COLO829 (cell line): ENCODE data around the gene RNF220.
A peak's percentile ranks its signal among the peaks of the same experiment; 100 is the strongest.
"Not testable (repeated sequence)": the region's sequence is repeated elsewhere in the genome, so short reads cannot be mapped to it uniquely, and the experiment has no call there.

ENCODE experiments used
- DNase-seq: peaks from one replicate; pipeline ENCODE4 v3.0.0; 2012; ENCODE audit warnings: low spot score

RNF220 gene

GRCh38 chr1:44496541-44497171 is 91.6 kb downstream of the RNF220 start:
- DNase-seq, result no peak

DNA sequence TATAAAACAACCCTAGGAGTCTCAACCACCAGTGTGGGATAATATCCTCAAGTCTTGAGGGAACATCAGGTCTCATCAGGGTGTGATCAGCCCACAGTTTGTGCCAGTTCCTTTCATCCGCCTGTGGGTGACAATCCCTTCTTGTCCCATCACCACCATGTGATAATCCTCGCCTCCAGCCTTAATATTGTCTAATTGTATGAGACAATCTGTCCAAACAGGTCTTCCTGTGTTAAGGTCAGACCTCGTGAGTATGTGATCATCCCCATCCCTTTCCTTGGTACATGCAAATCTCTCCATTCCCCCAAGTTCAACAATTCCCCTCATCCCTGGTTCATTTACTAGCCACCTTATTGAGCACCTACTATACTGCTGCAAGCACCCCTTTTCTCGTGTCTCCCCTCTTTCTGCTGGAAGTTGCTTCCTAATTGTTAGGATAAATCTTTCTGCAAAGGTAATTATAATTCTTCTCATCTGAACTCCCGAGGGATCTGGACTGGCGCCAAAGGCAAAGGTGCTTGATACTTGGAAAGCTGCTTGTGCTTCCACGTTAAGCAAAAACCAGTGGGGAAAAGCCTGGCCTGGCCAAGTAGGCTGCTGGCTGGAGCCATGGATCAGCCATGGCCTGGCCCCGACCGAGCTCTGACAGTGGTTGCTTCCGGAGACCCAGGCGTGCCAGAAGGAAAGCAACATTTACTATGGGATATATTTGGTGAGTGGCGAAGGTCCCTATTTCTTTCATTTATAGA is 92.5 kb downstream of the RNF220 start:
- peak; percentile 35 for DNase-seq

- DNase-seq, result no peak
Measured at GRCh38 chr1:44499306-44499705, 94.3 kb downstream of the RNF220 start.

GRCh38 chr1:44500181-44501046 is 95.4 kb downstream of the RNF220 start:
- no peak for DNase-seq

DNA sequence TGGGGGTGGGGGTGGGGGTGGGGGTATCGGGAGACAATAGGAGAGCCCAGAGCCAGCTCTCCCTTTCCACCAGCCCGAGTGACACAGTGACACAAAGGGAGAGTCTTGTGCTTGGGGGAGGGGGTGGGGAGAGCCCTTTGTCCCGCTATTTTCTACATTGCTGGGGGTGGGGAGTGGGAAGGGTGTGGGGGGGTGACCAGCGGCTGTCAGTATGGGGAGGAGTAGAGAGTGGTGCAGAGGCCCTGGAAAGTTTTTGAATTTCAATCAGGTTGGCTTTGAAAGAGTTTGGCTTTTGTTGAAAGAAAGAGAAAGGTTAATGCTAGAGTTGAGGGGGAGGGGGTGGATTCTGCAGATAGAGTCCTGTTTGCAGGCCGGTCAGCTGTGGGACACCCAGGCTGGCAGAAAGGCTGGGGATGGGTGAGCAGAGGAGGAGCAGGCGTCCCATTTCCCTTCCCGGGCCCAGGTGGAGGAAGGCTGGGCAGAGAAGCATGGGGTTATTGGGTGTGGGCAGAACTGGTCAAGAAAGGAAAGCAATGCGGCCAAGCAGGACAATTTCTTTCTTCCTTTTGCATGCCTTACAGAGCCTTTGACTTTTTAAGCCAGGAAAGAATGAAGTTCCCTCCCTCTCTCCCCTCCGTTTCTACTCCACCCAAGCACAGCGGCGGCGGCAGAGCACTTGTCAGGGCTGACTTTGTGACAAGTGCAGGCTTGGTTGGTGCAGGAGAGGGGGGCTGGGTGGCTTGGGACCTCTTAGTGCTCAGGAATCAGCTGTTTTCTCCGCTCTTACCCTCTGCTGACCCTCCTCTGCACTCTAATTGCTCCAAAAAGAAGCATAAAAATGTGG is 96.2 kb downstream of the RNF220 start:
- no peak for DNase-seq

- not testable (repeated sequence) for DNase-seq
Measured at GRCh38 chr1:44502823-44503222, 97.8 kb downstream of the RNF220 start.

- no peak for DNase-seq
Measured at GRCh38 chr1:44503625-44504024, 98.6 kb downstream of the RNF220 start.

DNA sequence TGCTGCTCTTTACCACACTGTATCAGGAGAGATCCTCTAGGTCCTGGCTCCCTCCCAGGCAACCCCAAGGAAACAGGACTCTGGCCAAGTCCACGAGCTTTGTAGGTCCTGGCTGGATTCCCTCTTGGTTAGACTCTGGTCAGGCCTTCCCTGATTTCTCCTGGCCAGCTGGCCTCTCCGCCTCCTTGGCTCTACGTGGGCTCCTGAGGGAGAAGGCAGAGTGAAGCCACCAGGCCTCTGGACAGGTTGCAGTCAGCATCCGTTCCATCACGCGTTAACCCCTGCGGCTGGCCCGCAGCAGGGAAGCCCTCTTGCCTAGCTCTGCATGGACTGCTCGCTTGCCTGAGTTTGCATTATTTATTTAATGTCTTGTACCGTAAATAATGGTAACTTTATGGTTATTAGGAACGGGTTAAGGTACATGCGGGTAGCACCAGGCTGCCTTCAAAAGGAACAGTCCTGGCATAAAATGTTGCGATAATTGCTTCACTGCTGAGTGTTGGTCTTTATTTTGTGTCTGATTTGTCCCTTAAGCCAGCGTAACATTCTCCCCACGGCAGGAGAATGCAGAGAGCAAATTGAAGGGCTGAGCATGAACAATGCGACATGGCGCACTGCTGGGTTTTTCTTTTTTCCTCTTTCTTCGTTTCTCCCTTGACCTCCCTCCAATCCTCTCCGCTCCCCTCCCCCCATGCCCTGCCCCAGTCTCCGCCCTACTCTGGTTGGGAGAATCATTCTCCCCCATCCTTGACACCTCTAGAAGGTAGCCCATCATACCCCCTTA is 100.3 kb downstream of the RNF220 start:
- no peak for DNase-seq

DNA sequence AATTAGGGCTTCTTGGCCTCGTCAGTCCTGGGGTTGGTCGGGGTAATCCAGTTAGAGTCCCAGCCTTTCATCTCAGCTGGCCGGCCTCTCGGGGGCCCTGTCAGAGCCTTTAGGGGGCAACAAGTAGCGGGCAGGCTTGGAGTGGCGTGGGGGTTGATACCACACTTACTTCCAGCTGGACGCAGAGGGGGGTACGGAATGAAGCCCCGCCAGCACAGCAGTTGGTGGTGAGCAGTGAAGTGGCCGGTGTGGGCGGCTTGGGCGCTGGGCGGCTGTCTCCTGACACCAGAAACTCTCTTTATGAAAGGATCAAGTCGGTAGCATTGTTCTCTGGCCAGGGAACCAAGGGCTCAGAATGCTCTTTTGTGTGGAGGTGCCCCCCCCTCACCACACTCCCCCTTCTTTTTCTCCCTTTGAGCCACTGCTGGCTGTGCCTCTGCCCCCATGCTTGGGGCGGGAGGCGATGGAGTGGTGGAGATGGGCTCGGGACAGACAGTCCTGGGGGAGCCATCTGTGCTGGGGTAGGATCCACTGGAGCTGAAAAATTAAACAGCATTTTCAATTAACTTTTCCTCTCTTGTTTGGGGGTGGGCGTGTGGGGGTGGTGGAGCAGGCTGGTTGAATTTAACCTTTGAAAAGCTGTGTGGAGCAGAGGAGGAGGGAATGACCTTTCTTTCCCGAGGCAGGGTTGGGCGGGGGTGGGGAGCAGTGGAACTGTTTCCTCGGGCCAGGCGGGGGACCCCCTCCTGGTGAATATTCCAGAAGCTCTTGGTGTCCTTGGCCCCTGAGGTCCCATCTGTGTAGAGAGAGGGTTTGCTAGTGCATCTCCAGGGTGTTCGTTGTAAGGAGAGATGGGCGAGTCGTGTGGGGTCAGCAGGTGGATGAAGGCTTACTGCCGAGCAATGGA is 102.7 kb downstream of the RNF220 start:
- DNase-seq, result no peak

DNA sequence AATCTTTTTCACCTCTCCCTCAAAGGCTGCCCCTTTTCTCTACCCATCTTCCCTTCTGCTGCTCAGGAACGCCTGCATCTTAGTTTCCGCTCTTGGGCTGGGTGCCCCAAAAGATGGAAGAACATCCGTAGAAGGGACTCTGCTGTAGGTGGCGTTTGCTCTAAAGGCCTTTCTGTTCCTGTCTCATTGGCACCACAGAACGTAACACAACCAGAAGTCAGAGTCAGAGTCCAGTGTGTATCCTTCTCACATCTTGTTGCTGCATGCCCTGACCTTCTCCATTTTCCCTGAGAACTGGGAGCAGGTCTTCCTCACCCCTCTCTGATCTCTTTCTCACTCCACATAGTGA is 103.3 kb downstream of the RNF220 start:
- no peak for DNase-seq

GRCh38 chr1:44511363-44511762 is 106.3 kb downstream of the RNF220 start:
- no peak for DNase-seq

- DNase-seq, result no peak
Measured at GRCh38 chr1:44511769-44512168, 106.7 kb downstream of the RNF220 start.

DNA sequence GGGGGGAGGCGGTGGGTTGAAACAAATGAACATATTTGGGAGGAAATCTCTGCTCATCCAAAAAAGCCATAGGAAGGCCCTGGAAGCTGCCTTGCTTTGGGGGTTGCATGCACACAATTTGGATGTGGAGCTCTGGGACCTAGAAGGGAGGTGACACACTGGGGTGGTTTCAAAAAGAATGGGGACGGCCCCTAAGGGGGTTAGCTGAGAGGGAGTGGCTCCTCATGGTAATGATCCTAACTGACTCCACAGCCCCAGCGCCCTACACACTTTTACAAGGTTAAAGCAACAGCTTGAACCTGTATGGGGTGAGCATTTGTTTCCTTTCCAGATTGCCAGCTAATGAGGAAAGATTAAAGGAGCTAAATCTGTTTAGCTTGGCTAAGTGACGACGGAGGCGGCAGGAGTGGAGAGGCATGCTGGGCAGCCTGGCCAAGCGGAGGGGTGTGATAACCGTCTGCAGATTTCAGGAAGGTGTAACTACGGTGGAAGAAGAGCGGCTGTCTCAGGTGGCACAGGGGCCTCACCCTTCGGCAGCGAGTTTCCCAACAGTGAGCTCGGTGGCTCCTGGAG is 107.3 kb downstream of the RNF220 start:
- no peak for DNase-seq

- no peak for DNase-seq
Measured at GRCh38 chr1:44513111-44513510, 108.1 kb downstream of the RNF220 start.

GRCh38 chr1:44514673-44515072 is 109.6 kb downstream of the RNF220 start:
- DNase-seq, result no peak

DNA sequence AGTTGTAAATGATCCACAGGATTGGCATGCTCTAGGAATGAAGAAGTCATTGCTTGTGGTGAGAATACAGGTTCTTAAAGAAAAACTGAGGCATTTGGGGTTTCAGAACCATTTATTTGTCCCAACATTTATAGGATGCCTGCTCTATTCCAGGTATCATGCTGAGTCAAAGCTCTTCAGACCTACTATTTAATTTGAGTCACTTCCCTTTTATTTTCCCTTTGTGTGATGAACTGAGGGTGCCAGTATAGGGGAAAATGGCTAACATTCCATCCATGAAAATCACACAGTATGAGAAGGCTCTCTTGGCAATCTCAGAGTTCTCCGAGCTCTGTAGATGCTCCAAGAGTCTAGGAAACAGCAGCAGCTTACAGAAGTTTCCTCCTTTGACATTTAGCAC is 110.4 kb downstream of the RNF220 start:
- no peak for DNase-seq

DNA sequence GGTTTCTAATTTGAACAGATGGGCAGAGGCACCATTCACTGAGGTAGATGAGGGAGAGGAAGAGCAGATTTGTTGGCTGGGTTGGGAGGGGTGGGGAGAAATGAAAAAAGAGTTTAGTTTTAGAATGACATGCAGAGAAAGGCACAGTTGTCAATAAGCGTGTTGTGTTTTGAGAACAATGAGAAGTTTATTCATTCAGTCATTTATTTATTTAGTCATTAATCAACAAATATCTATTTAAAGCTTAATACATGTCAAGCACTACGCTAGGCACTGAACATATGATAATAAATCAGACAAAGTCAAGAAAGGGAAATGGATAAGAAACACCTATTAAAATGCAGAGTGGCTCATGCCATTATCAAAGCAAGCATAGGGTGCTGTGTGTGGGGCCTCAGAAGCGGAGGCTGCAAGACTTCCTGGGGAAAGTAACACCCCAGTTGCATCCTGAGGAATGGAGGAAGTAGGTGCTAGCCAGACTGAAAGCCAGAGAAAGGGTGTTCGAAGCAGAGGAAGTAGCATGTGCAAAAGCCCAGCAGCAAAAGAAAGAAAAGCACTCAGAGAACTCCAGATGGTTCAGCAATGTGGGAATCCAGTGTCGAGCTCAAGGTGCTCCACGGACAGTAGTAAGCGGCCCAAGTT is 114.1 kb downstream of the RNF220 start:
- DNase-seq, result no peak

- no peak for DNase-seq
Measured at GRCh38 chr1:44521378-44522080, 116.5 kb downstream of the RNF220 start.
